H9 (cell line): ENCODE data around the gene ST7L. TPM values are rescaled to one million over a fixed set of nuclear protein-coding genes. Genes with fewer than 3 reads are reported as not detected.

Experiments used
- DNase-seq: peaks from one replicate; pipeline ENCODE4 v3.0.0-alpha.2; 2017
- H2AFZ ChIP-seq: one replicate; pipeline ENCODE4 v1.6.1; 2013; ENCODE audit warnings: mild to moderate bottlenecking, low read length, control low read depth, moderate library complexity
- H2AK5ac ChIP-seq: 2 replicates; pipeline ENCODE4 v1.6.1; 2013; ENCODE audit warnings: low read length, control low read depth, mixed read lengths; ENCODE audit not compliant: insufficient read length
- H2BK120ac ChIP-seq: one replicate; pipeline ENCODE4 v1.6.1; 2013; ENCODE audit warnings: low read depth, mild to moderate bottlenecking, low read length, control low read depth, inconsistent platforms; ENCODE audit not compliant: poor library complexity, severe bottlenecking
- H2BK12ac ChIP-seq: 2 replicates; pipeline ENCODE4 v1.6.1; 2013; ENCODE audit warnings: low read length, control low read depth, mixed read lengths, low read depth; ENCODE audit not compliant: insufficient read length
- H2BK15ac ChIP-seq: 2 replicates; pipeline ENCODE4 v1.6.1; 2013; ENCODE audit warnings: low read depth, low read length, control low read depth
- H2BK20ac ChIP-seq: one replicate; pipeline ENCODE4 v1.6.1; 2013; ENCODE audit warnings: low read depth, mild to moderate bottlenecking, low read length, control low read depth, inconsistent platforms; ENCODE audit not compliant: poor library complexity, severe bottlenecking
- H2BK5ac ChIP-seq: 2 replicates; pipeline ENCODE4 v1.6.1; 2013; ENCODE audit warnings: low read length, control low read depth, mixed read lengths; ENCODE audit not compliant: insufficient read length
- H3K14ac ChIP-seq: 2 replicates; pipeline ENCODE4 v1.6.1; 2013; ENCODE audit warnings: low read length, control low read depth; ENCODE audit not compliant: insufficient read depth
- H3K18ac ChIP-seq: 2 replicates; pipeline ENCODE4 v1.6.1; 2013; ENCODE audit warnings: low read depth, mild to moderate bottlenecking, mixed read lengths, low read length, control low read depth; ENCODE audit not compliant: insufficient read length
- H3K23ac ChIP-seq: 2 replicates; pipeline ENCODE4 v1.6.1; 2013; ENCODE audit warnings: low read length, control low read depth, mixed read lengths, low read depth; ENCODE audit not compliant: insufficient read length
- H3K23me2 ChIP-seq: 2 replicates; pipeline ENCODE4 v1.6.1; 2013; ENCODE audit warnings: low read depth, mild to moderate bottlenecking, mixed read lengths, low read length, control low read depth; ENCODE audit not compliant: insufficient read length, poor library complexity, severe bottlenecking
- H3K27ac ChIP-seq: 2 replicates; pipeline ENCODE4 v1.5.1; 2013; ENCODE audit warnings: low read length, control low read depth, mixed read lengths, low read depth; ENCODE audit not compliant: insufficient read length
- H3K27me3 ChIP-seq: 2 replicates; pipeline ENCODE4 v1.6.1; 2013; ENCODE audit warnings: low read length, control low read depth, inconsistent platforms; ENCODE audit not compliant: insufficient read depth
- H3K4ac ChIP-seq: 2 replicates; pipeline ENCODE4 v1.6.1; 2013; ENCODE audit warnings: low read depth, mild to moderate bottlenecking, control low read depth, inconsistent platforms, low read length, moderate library complexity
- H3K4me1 ChIP-seq: 2 replicates; pipeline ENCODE4 v1.6.1; 2013; ENCODE audit warnings: low read length, control low read depth, inconsistent platforms; ENCODE audit not compliant: insufficient read depth
- H3K4me2 ChIP-seq: 2 replicates; pipeline ENCODE4 v1.6.1; 2013; ENCODE audit warnings: low read length, control low read depth, mixed read lengths; ENCODE audit not compliant: insufficient read length, insufficient read depth
- H3K56ac ChIP-seq: 2 replicates; pipeline ENCODE4 v1.6.1; 2013; ENCODE audit warnings: low read depth, mild to moderate bottlenecking, mixed read lengths, low read length, control low read depth; ENCODE audit not compliant: insufficient read length
- H3K79me1 ChIP-seq: 2 replicates; pipeline ENCODE4 v1.6.1; 2013; ENCODE audit warnings: low read depth, mild to moderate bottlenecking, moderate library complexity, low read length, control low read depth, inconsistent platforms; ENCODE audit not compliant: insufficient read depth, poor library complexity, severe bottlenecking
- H3K79me2 ChIP-seq: 2 replicates; pipeline ENCODE4 v1.6.1; 2013; ENCODE audit warnings: low read length, control low read depth, inconsistent platforms; ENCODE audit not compliant: insufficient read depth
- H3K9ac ChIP-seq: 2 replicates; pipeline ENCODE4 v1.6.1; 2013; ENCODE audit warnings: low read length, control low read depth, mixed read lengths; ENCODE audit not compliant: insufficient read length; ENCODE audit errors: extremely low read depth
- H3K9me3 ChIP-seq: one replicate; pipeline ENCODE4 v1.6.1; 2013; ENCODE audit warnings: low read depth, low read length, inconsistent platforms; ENCODE audit not compliant: control insufficient read depth
- H3T11ph ChIP-seq: one replicate; pipeline ENCODE4 v1.6.1; 2013; ENCODE audit warnings: mild to moderate bottlenecking, low read length, control low read depth, inconsistent platforms
- H4K20me1 ChIP-seq: one replicate; pipeline ENCODE4 v1.6.1; 2013; ENCODE audit not compliant: control insufficient read depth, insufficient read length, insufficient read depth
- H4K5ac ChIP-seq: 2 replicates; pipeline ENCODE4 v1.6.1; 2013; ENCODE audit warnings: low read depth, mild to moderate bottlenecking, mixed read lengths, low read length, control low read depth; ENCODE audit not compliant: insufficient read length
- H4K8ac ChIP-seq: replicated peaks from 2 replicates; pipeline ENCODE4 v1.6.1; 2013; ENCODE audit warnings: low read length, control low read depth, mixed read lengths, low read depth; ENCODE audit not compliant: insufficient read length
- H4K91ac ChIP-seq: 2 replicates; pipeline ENCODE4 v1.6.1; 2013; ENCODE audit warnings: low read depth, mild to moderate bottlenecking, moderate library complexity, mixed read lengths, low read length, control low read depth; ENCODE audit not compliant: insufficient read length
- H3K27ac Mint-ChIP-seq, 3 experiments: 2 replicates in 2 of 3; 3 replicates in 1 of 3; pipeline ENCODE4 v1.8.0; 2020 to 2021; ENCODE audit warnings: mixed read lengths in 3 of 3, mild to moderate bottlenecking in 1 of 3, moderate library complexity in 1 of 3
- H3K27me3 Mint-ChIP-seq: 2 replicates; pipeline ENCODE4 v1.8.0; 2021; ENCODE audit warnings: low read depth, mild to moderate bottlenecking, moderate library complexity, mixed read lengths
- H3K36me3 Mint-ChIP-seq, 3 experiments: 2 replicates in 2 of 3; 3 replicates in 1 of 3; pipeline ENCODE4 v1.8.0; 2020 to 2021; ENCODE audit warnings: low read depth in 3 of 3, mixed read lengths in 3 of 3; ENCODE audit not compliant: insufficient read depth in 1 of 3
- H3K4me1 Mint-ChIP-seq, 2 experiments: 2 replicates each; pipeline ENCODE4 v1.8.0; 2020; ENCODE audit warnings: mixed read lengths in 2 of 2
- H3K4me3 Mint-ChIP-seq, 2 experiments: 2 replicates in 1 of 2; 3 replicates in 1 of 2; pipeline ENCODE4 v1.8.0; 2020 to 2021; ENCODE audit warnings: mild to moderate bottlenecking in 2 of 2, mixed read lengths in 2 of 2, moderate library complexity in 1 of 2
- H3K9me3 Mint-ChIP-seq, 2 experiments: 2 replicates in 1 of 2; 3 replicates in 1 of 2; pipeline ENCODE4 v1.8.0; 2020; ENCODE audit warnings: mild to moderate bottlenecking in 2 of 2, mixed read lengths in 2 of 2, moderate library complexity in 1 of 2
- WGBS: extraction: QIAGEN DNeasy Blood & Tissue Kit; methylation state at CpG from one replicate; pipeline ENCODE4 v1.1.7; 2013; ENCODE audit warnings: missing lambda C conversion rate, low lambda C conversion rate, mixed read lengths; ENCODE audit not compliant: insufficient read length; ENCODE audit errors: extremely low coverage; 5-methylcytosine and 5-hydroxymethylcytosine counted together
- total RNA-seq: library from RNA; stranded (reverse); gene quantifications from 2 replicates; pipeline ENCODE4 v1.2.1, GENCODE V29; 2021
- TF ChIP-seq, protein P1 (sequence below): fragments of 200-600 bp; sonication (generic); conservative IDR thresholded peaks from 3 replicates; pipeline ENCODE4 v1.8.0; 2021; ENCODE audit warnings: antibody characterized with exemption, mild to moderate bottlenecking

Gene ST7L
- total RNA-seq, 1 experiment from 2014 or later, result 16.0 TPM

DNA sequence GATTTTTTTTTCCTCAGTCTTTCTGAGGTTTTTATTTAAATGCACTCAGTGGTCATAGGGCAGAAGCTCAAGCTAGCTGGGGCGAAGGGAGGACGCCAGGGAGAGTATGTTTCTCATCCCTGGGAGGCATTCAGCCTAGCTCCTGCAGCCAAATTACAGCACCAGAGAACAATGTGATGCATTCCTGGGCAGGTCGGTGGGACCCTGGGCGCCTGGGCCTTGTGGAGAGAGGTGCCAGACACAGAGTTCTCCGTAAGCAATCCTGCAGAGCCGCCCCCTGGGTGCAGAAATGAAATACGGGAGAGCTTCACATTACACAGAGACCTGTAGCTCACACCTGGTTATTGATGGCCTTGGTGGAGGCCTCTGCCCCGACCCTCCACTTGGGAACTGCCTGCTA is 94.7 kb downstream of the ST7L start:
- Histone ChIP-seq H4K8ac (no peak overlapping the region), H2BK5ac (no peak overlapping the region), H2BK20ac (no peak overlapping the region), H2BK12ac (no peak overlapping the region), H2BK120ac (no peak overlapping the region), H3K79me2 (no peaks in the 10 kb centered on the region), H4K5ac (no peak overlapping the region), H4K20me1 (no peaks in the 10 kb centered on the region), H3T11ph (no peak overlapping the region), H2BK15ac (no peak overlapping the region), H3K4me2 (no peak overlapping the region), H3K4ac (no peak overlapping the region), H3K79me1 (no peaks in the 10 kb centered on the region), H3K56ac (no peak overlapping the region), H4K91ac (no peak overlapping the region), H3K23me2 (no peaks in the 10 kb centered on the region), H3K4me1 (peaks cover 3% of the 10 kb centered on the region; the same call in 1 of the 2 replicates), H3K9ac (no peak overlapping the region), H3K18ac (no peak overlapping the region), H3K14ac (no peak overlapping the region), H3K23ac (no peak overlapping the region), H3K27ac (no peak overlapping the region), H3K9me3 (no peaks in the 10 kb centered on the region), H2AFZ (no peak overlapping the region), H3K27me3 (no peaks in the 10 kb centered on the region), H2AK5ac (no peak overlapping the region)
- TF ChIP-seq, protein P1, sequence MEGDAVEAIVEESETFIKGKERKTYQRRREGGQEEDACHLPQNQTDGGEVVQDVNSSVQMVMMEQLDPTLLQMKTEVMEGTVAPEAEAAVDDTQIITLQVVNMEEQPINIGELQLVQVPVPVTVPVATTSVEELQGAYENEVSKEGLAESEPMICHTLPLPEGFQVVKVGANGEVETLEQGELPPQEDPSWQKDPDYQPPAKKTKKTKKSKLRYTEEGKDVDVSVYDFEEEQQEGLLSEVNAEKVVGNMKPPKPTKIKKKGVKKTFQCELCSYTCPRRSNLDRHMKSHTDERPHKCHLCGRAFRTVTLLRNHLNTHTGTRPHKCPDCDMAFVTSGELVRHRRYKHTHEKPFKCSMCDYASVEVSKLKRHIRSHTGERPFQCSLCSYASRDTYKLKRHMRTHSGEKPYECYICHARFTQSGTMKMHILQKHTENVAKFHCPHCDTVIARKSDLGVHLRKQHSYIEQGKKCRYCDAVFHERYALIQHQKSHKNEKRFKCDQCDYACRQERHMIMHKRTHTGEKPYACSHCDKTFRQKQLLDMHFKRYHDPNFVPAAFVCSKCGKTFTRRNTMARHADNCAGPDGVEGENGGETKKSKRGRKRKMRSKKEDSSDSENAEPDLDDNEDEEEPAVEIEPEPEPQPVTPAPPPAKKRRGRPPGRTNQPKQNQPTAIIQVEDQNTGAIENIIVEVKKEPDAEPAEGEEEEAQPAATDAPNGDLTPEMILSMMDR, result no peak
- peaks cover 0 to 7% (median 3%) of the 10 kb centered on the region in 3 experiments; a peak in 2 of 7 replicates for H3K36me3 Mint-ChIP-seq
- H3K27me3 Mint-ChIP-seq, result no peaks in the 10 kb centered on the region; the same call in 1 of the 2 replicates
- no CpG with 5 or more reads among the region's 8 CpGs for WGBS
- peaks cover 38 to 39% of the 10 kb centered on the region in 2 experiments for H3K4me1 Mint-ChIP-seq
- H3K4me3 Mint-ChIP-seq, result no peak overlapping the region
- DNase-seq, result peak; percentile 72
- no peaks in the 10 kb centered on the region for H3K9me3 Mint-ChIP-seq
- peak overlapping the region in 1 of 3 experiments; percentile 38; a peak in 2 of 7 replicates for H3K27ac Mint-ChIP-seq
